GM12878 (cell line): ENCODE measurements around the gene RALGPS1. TPM values are rescaled to one million over a fixed set of nuclear protein-coding genes. Genes with fewer than 3 reads are reported as not detected.
A peak's percentile ranks its signal among the peaks of the same experiment; 100 is the strongest.

ENCODE experiments used
- BHLHE40 ChIP-seq, 2 experiments: fragments of 450-650 bp in 1 of 2; IDR thresholded peaks; 2 replicates each; pipeline ENCODE4 v1.6.1; 2011 to 2017; ENCODE audit warnings: low read depth in 2 of 2, borderline replicate concordance in 1 of 2, improper control_type of control experiment in 1 of 2, low read length in 1 of 2, mild to moderate bottlenecking in 1 of 2
- BRCA1 ChIP-seq: IDR thresholded peaks from 2 replicates; pipeline ENCODE4 v1.6.1; 2011; ENCODE audit warnings: low read depth, low read length, improper control_type of control experiment
- CBX3 ChIP-seq: fragments of 200-600 bp; sonication (generic); IDR thresholded peaks from 2 replicates; pipeline ENCODE4 v1.6.1; 2016; ENCODE audit warnings: low read depth, borderline replicate concordance
- CHD4 ChIP-seq: fragments of 200-600 bp; sonication (generic); IDR thresholded peaks from 2 replicates; pipeline ENCODE4 v1.6.1; 2016; ENCODE audit warnings: mild to moderate bottlenecking
- EGR1 ChIP-seq, 2 experiments: IDR thresholded peaks; 1 replicate in 1 of 2; 2 replicates in 1 of 2; pipeline ENCODE4 v1.6.1; 2011 to 2012; ENCODE audit warnings: low read depth in 2 of 2, low read length in 2 of 2, borderline replicate concordance in 1 of 2, mild to moderate bottlenecking in 1 of 2, moderate library complexity in 1 of 2
- ETV6 ChIP-seq, 2 experiments: fragments of 450-650 bp in 1 of 2; IDR thresholded peaks in 1 of 2; conservative IDR thresholded peaks in 1 of 2; 2 replicates each; pipeline ENCODE4 v1.6.1; 2014; ENCODE audit warnings: antibody characterized with exemption in 1 of 2, borderline replicate concordance in 1 of 2, low read depth in 1 of 2, mild to moderate bottlenecking in 1 of 2, moderate library complexity in 1 of 2
- IKZF2 ChIP-seq, 2 experiments: fragments of 450-650 bp; IDR thresholded peaks; 2 replicates each; pipeline ENCODE4 v1.6.1; 2017; ENCODE audit warnings: mild to moderate bottlenecking in 2 of 2, moderate library complexity in 2 of 2
- IRF4 ChIP-seq: IDR thresholded peaks from 2 replicates; pipeline ENCODE4 v1.6.1; 2011; ENCODE audit warnings: low read depth, low read length
- MYB ChIP-seq: fragments of 150-350 bp; IDR thresholded peaks from 2 replicates; pipeline ENCODE4 v1.6.1; 2014; ENCODE audit warnings: mild to moderate bottlenecking, low read depth, low read length, borderline replicate concordance
- NFYA ChIP-seq: IDR thresholded peaks from 2 replicates; pipeline ENCODE4 v1.6.1; 2011; ENCODE audit warnings: low read depth, mild to moderate bottlenecking, low read length, improper control_type of control experiment, borderline replicate concordance
- NR2C1 ChIP-seq: fragments of 450-650 bp; IDR thresholded peaks from 2 replicates; pipeline ENCODE4 v1.6.1; 2017; ENCODE audit warnings: antibody characterized with exemption, mild to moderate bottlenecking, moderate library complexity
- PAX8 ChIP-seq: fragments of 450-650 bp; IDR thresholded peaks from 2 replicates; pipeline ENCODE4 v1.6.1; 2017; ENCODE audit warnings: mild to moderate bottlenecking, moderate library complexity
- POLR2AphosphoS2 ChIP-seq: IDR thresholded peaks from 2 replicates; pipeline ENCODE4 v1.6.1; 2011; ENCODE audit warnings: low read depth, mild to moderate bottlenecking, low read length, improper control_type of control experiment, moderate library complexity
- SRF ChIP-seq, 2 experiments: IDR thresholded peaks; 2 replicates each; pipeline ENCODE4 v1.6.1; 2011; ENCODE audit warnings: low read depth in 2 of 2, low read length in 2 of 2, mild to moderate bottlenecking in 1 of 2, moderate library complexity in 1 of 2
- TCF3 ChIP-seq: IDR thresholded peaks from 2 replicates; pipeline ENCODE4 v1.6.1; 2012; ENCODE audit warnings: low read depth, mild to moderate bottlenecking, low read length, borderline replicate concordance; ENCODE audit not compliant: insufficient read depth
- ZNF687 ChIP-seq: fragments of 450-650 bp; IDR thresholded peaks from 2 replicates; pipeline ENCODE4 v1.6.1; 2017; ENCODE audit warnings: mild to moderate bottlenecking, moderate library complexity
- ZZZ3 ChIP-seq: IDR thresholded peaks from 2 replicates; pipeline ENCODE4 v1.6.1; 2011; ENCODE audit warnings: low read depth; ENCODE audit not compliant: control insufficient read depth, insufficient read length
- polyA plus RNA-seq, 11 experiments: library from polyadenylated mRNA; depleted of rRNA in 4 of 11; unstranded in 6 of 11; stranded (reverse) in 5 of 11; fragments of >200 nt; fragmentation: Nextera tagmentation in 4 of 11; fragmentation: Illumina TruSeq in 1 of 11; extraction: Ambion mirVana in 4 of 11; extraction: Trizol in 1 of 11; gene quantifications; 1 replicate in 1 of 11; 2 replicates in 10 of 11; pipeline versions ENCODE4 v1.2.1 to v1.2.3, GENCODE V29; 2011 to 2016; ENCODE audit warnings: inconsistent platforms in 2 of 11, missing spikeins in 2 of 11, low read depth in 1 of 11
- total RNA-seq, 4 experiments: library from RNA; depleted of rRNA in 3 of 4; stranded (reverse); fragments of >200 nt in 3 of 4; fragmentation: Illumina TruSeq in 1 of 4; extraction: Trizol in 1 of 4; gene quantifications; 2 replicates each; pipeline versions ENCODE4 v1.2.1 to v1.2.3, GENCODE V29; 2013 to 2021
- TF ChIP-seq, protein P1 (sequence below): fragments of 450-650 bp; formaldehyde crosslinking; IDR thresholded peaks from 2 replicates; pipeline ENCODE4 v1.4.0; 2022; ENCODE audit warnings: mild to moderate bottlenecking, moderate library complexity
- TF ChIP-seq, protein P2 (sequence below): fragments of 450-650 bp; IDR thresholded peaks from 2 replicates; pipeline ENCODE4 v1.6.1; 2016; ENCODE audit warnings: mild to moderate bottlenecking, moderate library complexity, borderline replicate concordance

The RALGPS1 gene
- total and polyA plus RNA-seq, 10 of the 15 experiments (the other 5 are each of a cell fraction or from before 2014, with no cell fraction given) = 0.13 to 5.6 (median 2.7) TPM

GRCh38 chr9:127064335-127064734, 149.8 kb downstream of the RALGPS1 start (continued):
- no peak for TF ChIP-seq TCF3
- TF ChIP-seq CBX3 = no peak
- TF ChIP-seq NR2C1 = no peak
- TF ChIP-seq ETV6 (conservative IDR thresholded peaks at IDR 0.05 in 1 of 2, IDR thresholded peaks at IDR 0.05 in 1 of 2; ENCODE audit: borderline replicate concordance in 1 of 2, low read depth in 1 of 2) = no peak
- no peak for TF ChIP-seq IRF4
- TF ChIP-seq ZNF687 = peak; percentile 83
- TF ChIP-seq ZZZ3 = no peak
- TF ChIP-seq EGR1 (IDR thresholded peaks at IDR 0.05; ENCODE audit: borderline replicate concordance in 1 of 2, low read depth in 2 of 2, low read length in 2 of 2) = no peak
- 0 out of 4 replicates have a peak, but pooled peaks of 1 of the 2 experiments have one; percentile 22 for TF ChIP-seq IKZF2 (IDR thresholded peaks at IDR 0.05)
- no peak for TF ChIP-seq NFYA
- TF ChIP-seq, protein P1, sequence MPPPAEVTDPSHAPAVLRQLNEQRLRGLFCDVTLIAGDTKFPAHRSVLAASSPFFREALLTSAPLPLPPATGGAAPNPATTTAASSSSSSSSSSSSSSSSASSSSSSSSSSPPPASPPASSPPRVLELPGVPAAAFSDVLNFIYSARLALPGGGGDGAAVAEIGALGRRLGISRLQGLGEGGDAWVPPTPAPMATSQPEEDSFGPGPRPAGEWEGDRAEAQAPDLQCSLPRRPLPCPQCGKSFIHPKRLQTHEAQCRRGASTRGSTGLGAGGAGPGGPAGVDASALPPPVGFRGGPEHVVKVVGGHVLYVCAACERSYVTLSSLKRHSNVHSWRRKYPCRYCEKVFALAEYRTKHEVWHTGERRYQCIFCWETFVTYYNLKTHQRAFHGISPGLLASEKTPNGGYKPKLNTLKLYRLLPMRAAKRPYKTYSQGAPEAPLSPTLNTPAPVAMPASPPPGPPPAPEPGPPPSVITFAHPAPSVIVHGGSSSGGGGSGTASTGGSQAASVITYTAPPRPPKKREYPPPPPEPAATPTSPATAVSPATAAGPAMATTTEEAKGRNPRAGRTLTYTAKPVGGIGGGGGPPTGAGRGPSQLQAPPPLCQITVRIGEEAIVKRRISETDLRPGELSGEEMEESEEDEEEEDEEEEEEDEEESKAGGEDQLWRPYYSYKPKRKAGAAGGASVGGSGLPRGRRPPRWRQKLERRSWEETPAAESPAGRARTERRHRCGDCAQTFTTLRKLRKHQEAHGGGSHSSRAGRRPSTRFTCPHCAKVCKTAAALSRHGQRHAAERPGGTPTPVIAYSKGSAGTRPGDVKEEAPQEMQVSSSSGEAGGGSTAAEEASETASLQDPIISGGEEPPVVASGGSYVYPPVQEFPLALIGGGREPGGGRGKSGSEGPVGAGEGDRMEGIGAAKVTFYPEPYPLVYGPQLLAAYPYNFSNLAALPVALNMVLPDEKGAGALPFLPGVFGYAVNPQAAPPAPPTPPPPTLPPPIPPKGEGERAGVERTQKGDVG (CRISPR knock-in tag) = no peak
- no peak for TF ChIP-seq SRF (IDR thresholded peaks at IDR 0.05; ENCODE audit: low read depth in 2 of 2, low read length in 2 of 2)
- peak in 1 of 2 experiments; percentile 51; a peak in 1 of 4 replicates for TF ChIP-seq BHLHE40 (IDR thresholded peaks at IDR 0.05; ENCODE audit: borderline replicate concordance in 1 of 2, low read depth in 2 of 2, low read length in 1 of 2)
- TF ChIP-seq, protein P2, sequence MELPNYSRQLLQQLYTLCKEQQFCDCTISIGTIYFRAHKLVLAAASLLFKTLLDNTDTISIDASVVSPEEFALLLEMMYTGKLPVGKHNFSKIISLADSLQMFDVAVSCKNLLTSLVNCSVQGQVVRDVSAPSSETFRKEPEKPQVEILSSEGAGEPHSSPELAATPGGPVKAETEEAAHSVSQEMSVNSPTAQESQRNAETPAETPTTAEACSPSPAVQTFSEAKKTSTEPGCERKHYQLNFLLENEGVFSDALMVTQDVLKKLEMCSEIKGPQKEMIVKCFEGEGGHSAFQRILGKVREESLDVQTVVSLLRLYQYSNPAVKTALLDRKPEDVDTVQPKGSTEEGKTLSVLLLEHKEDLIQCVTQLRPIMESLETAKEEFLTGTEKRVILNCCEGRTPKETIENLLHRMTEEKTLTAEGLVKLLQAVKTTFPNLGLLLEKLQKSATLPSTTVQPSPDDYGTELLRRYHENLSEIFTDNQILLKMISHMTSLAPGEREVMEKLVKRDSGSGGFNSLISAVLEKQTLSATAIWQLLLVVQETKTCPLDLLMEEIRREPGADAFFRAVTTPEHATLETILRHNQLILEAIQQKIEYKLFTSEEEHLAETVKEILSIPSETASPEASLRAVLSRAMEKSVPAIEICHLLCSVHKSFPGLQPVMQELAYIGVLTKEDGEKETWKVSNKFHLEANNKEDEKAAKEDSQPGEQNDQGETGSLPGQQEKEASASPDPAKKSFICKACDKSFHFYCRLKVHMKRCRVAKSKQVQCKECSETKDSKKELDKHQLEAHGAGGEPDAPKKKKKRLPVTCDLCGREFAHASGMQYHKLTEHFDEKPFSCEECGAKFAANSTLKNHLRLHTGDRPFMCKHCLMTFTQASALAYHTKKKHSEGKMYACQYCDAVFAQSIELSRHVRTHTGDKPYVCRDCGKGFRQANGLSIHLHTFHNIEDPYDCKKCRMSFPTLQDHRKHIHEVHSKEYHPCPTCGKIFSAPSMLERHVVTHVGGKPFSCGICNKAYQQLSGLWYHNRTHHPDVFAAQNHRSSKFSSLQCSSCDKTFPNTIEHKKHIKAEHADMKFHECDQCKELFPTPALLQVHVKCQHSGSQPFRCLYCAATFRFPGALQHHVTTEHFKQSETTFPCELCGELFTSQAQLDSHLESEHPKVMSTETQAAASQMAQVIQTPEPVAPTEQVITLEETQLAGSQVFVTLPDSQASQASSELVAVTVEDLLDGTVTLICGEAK = no peak
- no peak for TF ChIP-seq CHD4
- TF ChIP-seq BRCA1 = no peak
- no peak for TF ChIP-seq POLR2AphosphoS2
- TF ChIP-seq MYB = no peak
- TF ChIP-seq PAX8 = no peak
